ENCODE data around the gene PTPRF. TPM values are rescaled to one million over a fixed set of nuclear protein-coding genes. Genes with fewer than 3 reads are reported as not detected.

The PTPRF gene
- total and polyA plus RNA-seq, 3 donors from 2014 or later: 43.1 to 51.0 (median 45.4) TPM

DNA sequence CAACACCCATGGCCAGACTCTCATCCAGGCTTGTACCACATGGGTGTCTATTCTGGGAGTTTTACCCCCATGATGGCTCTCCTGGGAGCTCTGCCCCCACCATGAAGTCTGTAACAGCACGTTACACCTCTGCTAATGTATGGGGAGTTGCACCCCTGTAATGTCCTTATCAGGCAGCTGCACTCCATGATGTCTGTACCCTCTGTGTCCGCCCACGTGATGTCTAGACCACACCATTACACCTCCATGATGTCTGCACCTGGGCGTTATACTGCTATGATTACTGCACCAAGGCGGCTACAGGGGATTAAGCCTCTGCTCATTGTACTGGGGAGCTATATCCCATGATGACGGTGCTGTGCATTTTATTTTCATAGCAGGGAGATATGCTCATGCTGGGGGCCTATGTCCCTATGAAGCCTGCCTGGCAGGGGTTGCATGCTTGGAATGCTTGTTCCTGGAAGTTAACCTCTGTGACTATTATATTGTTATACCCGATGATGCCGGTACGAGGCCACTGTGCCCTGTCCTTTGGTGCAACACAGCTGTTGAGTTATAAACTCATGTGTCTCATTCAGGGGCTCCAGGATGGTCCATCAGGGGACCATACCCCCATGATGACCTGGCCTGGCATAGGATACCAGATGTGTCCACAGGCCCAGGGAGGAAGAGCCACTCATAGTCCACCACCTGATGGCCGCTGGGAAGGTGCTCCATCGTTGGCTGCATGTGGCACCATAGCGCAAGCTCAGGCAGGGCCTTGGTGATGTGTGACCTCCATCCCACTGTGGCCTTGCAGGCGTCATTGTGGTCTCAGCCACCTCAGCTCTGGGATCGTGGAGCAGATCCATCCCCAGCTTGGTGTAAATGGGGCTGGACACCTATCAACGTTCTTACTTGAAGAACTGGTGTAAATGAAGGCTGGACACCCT, 12.1 kb downstream of the PTPRF start:
- intact Hi-C loops (cut with DNase I; ENCODE audit: low total_unique reads): no loop called here
- Histone ChIP-seq H3K27ac (no peak overlapping the region), H3K27me3 (no peaks in the 10 kb centered on the region), H3K4me3 (no peak overlapping the region), H3K4me1 (peaks cover 12% of the 10 kb centered on the region), H3K9me3 (no peaks in the 10 kb centered on the region), H3K36me3 (ENCODE audit: low read depth, missing control alignments) (no peaks in the 10 kb centered on the region)
- no peak for DNase-seq
- no peak for TF ChIP-seq POLR2A (IDR thresholded peaks at IDR 0.05)
- TF ChIP-seq, protein P1, sequence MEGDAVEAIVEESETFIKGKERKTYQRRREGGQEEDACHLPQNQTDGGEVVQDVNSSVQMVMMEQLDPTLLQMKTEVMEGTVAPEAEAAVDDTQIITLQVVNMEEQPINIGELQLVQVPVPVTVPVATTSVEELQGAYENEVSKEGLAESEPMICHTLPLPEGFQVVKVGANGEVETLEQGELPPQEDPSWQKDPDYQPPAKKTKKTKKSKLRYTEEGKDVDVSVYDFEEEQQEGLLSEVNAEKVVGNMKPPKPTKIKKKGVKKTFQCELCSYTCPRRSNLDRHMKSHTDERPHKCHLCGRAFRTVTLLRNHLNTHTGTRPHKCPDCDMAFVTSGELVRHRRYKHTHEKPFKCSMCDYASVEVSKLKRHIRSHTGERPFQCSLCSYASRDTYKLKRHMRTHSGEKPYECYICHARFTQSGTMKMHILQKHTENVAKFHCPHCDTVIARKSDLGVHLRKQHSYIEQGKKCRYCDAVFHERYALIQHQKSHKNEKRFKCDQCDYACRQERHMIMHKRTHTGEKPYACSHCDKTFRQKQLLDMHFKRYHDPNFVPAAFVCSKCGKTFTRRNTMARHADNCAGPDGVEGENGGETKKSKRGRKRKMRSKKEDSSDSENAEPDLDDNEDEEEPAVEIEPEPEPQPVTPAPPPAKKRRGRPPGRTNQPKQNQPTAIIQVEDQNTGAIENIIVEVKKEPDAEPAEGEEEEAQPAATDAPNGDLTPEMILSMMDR (IDR thresholded peaks at IDR 0.05): no peak
- 85 to 87% methylated on average over 11 to 15 of the region's 15 CpGs for WGBS, 2 donors

DNA sequence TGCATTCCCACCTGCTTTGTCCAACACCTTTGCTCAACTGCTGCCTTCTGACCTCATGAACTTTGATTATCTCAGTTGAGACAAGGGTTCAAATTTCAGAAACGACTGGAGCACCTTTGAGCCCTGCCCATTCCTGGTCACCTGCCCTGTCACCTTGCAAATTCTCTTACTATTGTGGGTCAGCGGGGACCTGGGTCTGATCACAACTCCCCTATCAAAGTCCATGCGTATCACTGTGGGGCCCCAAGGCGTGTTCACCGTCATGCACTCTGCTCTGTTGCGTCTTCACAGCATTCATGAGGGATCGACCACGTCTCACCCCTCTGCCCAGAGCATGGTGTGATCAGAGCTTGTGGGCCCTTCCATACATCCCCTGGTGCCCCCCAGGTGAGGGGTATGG, 12.9 kb downstream of the PTPRF start:
- Histone ChIP-seq H3K4me1 (peaks cover 12% of the 10 kb centered on the region), H3K9me3 (no peaks in the 10 kb centered on the region), H3K4me3 (no peak overlapping the region), H3K27ac (no peak overlapping the region), H3K27me3 (no peaks in the 10 kb centered on the region), H3K36me3 (ENCODE audit: low read depth, missing control alignments) (no peaks in the 10 kb centered on the region)
- TF ChIP-seq POLR2A (IDR thresholded peaks at IDR 0.05): no peak
- TF ChIP-seq, protein P1 (IDR thresholded peaks at IDR 0.05): no peak
- 86 to 89% methylated on average over 8 of the region's 8 CpGs for WGBS, 2 donors
- no peak for DNase-seq
- intact Hi-C loops (cut with DNase I; ENCODE audit: low total_unique reads): no loop called here

DNA sequence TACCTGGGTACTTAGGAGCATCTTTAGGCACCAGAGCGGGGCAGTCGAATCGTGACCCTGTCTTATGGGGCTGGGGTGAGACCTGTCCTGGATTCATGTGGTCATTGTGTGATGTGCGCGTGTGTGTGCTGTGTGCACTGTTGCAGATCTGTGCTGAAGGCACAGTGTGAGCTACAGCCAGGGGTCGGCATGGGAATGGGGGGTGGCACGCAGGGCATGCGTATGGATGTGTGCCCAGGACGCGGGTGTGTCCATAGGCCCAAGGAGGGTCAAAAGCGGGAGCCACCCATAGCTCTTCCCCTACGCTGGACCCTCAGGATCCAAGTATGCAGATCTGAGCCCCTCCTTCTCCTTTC, 14.6 kb downstream of the PTPRF start:
- Histone ChIP-seq H3K27ac (no peak overlapping the region), H3K9me3 (no peaks in the 10 kb centered on the region), H3K36me3 (ENCODE audit: low read depth, missing control alignments) (no peaks in the 10 kb centered on the region), H3K27me3 (no peaks in the 10 kb centered on the region), H3K4me1 (peaks cover 12% of the 10 kb centered on the region), H3K4me3 (no peak overlapping the region)
- no peak for DNase-seq
- TF ChIP-seq, protein P1 (IDR thresholded peaks at IDR 0.05): no peak
- TF ChIP-seq POLR2A (IDR thresholded peaks at IDR 0.05): no peak
- 88 to 91% methylated on average over 11 to 12 of the region's 12 CpGs for whole genome bisulfite sequencing, 2 donors
- intact Hi-C loops (cut with DNase I; ENCODE audit: low total_unique reads): no loop called here

DNA sequence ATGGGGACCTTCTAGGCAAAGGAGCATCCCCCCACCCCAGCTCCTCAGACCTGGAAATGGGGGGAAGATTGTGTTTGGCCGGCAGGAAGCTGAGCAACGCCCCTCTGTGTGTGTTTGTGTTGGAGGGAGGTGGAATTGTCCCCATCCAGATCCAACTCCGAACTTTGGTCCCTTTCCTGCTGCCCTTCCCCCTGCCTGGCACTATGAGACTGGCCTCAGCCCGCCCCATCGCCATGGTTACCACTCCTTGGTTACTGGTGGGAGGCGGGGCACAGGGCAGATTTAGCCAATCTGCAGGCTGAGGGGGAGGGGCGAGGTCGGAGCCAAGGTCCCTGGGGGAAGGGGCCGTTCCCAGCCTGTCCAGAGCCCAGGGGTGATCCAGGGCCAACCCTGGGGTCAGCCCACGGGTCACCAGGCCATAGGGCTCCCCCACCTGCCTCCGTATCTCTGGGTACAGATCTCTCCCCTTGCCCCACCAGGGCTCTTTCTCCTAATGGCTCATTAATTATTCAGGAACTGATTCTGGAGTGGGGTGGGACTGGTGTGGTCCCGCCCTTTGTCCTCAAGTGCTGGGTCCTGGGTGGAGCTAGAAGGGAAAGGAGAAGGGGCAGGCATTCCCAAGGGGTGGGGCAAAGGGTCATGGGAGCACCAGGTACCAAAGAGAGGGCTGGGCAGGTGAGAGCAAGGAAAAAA, 15.2 kb downstream of the PTPRF start:
- no peaks in the 10 kb centered on the region for H3K9me3 ChIP-seq
- no peaks in the 10 kb centered on the region for H3K27me3 ChIP-seq
- intact Hi-C loops (cut with DNase I; ENCODE audit: low total_unique reads): no loop called here
- 69 to 75% methylated on average over 5 to 12 of the region's 12 CpGs for WGBS, 2 donors
- no peaks in the 10 kb centered on the region for H3K36me3 ChIP-seq (ENCODE audit: low read depth, missing control alignments)
- H3K4me1 ChIP-seq: peaks cover 8% of the 10 kb centered on the region
- no peak overlapping the region for H3K27ac ChIP-seq
- H3K4me3 ChIP-seq: no peak overlapping the region
- TF ChIP-seq POLR2A (IDR thresholded peaks at IDR 0.05): no peak
- TF ChIP-seq, protein P1 (IDR thresholded peaks at IDR 0.05): no peak
- peak; percentile 64 for DNase-seq
